HepG2 (cell line): ENCODE measurements around the gene FAM110A. TPM values are rescaled to one million over a fixed set of nuclear protein-coding genes. Genes with fewer than 3 reads are reported as not detected.

Source experiments
- CCDC6 ChIP-seq: sonication (generic); formaldehyde crosslinking; IDR thresholded peaks from 2 replicates; pipeline ENCODE4 v1.8.1; 2022; ENCODE audit warnings: mild to moderate bottlenecking, missing genetic modification reagents, moderate library complexity
- NKX3-1 ChIP-seq: sonication (generic); formaldehyde crosslinking; IDR thresholded peaks from 2 replicates; pipeline ENCODE4 v1.5.0; 2020; ENCODE audit warnings: missing genetic modification reagents
- THAP7 ChIP-seq: sonication (generic); formaldehyde crosslinking; IDR thresholded peaks from 2 replicates; pipeline ENCODE4 v1.8.1; 2023; ENCODE audit warnings: mild to moderate bottlenecking, missing genetic modification reagents
- ZNF18 ChIP-seq: sonication (generic); formaldehyde crosslinking; IDR thresholded peaks from 2 replicates; pipeline ENCODE4 v1.8.0; 2022; ENCODE audit warnings: mild to moderate bottlenecking, missing genetic modification reagents; ENCODE audit not compliant: insufficient replicate concordance
- ZNF367 ChIP-seq: sonication (generic); formaldehyde crosslinking; IDR thresholded peaks from 2 replicates; pipeline ENCODE4 v1.4.0; 2020; ENCODE audit warnings: missing genetic modification reagents, borderline replicate concordance
- ZNF503 ChIP-seq: sonication (generic); formaldehyde crosslinking; IDR thresholded peaks from 2 replicates; pipeline ENCODE4 v1.4.0; 2020; ENCODE audit warnings: missing genetic modification reagents
- polyA plus RNA-seq, 8 experiments: library from polyadenylated mRNA; depleted of rRNA in 3 of 8; stranded (reverse) in 7 of 8; unstranded in 1 of 8; fragments of >200 nt; fragmentation: Illumina TruSeq in 4 of 8; extraction: Trizol in 4 of 8; gene quantifications; 2 replicates each; pipeline versions ENCODE4 v1.2.1 to v1.2.3, GENCODE V29; 2011 to 2016; ENCODE audit warnings: low read depth in 4 of 8, missing spikeins in 1 of 8, mixed read lengths in 1 of 8; ENCODE audit not compliant: insufficient read depth in 1 of 8
- total RNA-seq, 5 experiments: library from RNA; depleted of rRNA; stranded (reverse); fragments of >200 nt; fragmentation: Illumina TruSeq; extraction: Trizol; gene quantifications; 2 replicates each; pipeline ENCODE4 v1.2.3, GENCODE V29; 2016; ENCODE audit warnings: low read depth in 1 of 5
- TF ChIP-seq, protein P1 (sequence below): sonication (generic); formaldehyde crosslinking; IDR thresholded peaks from 2 replicates; pipeline ENCODE4 v1.5.0; 2020; ENCODE audit warnings: mild to moderate bottlenecking, missing genetic modification reagents, borderline replicate concordance
- TF ChIP-seq, protein P2 (sequence below): IDR thresholded peaks from 2 replicates; pipeline ENCODE4 v1.6.1; 2012; ENCODE audit warnings: low read depth, low read length, improper control_type of control experiment
- TF ChIP-seq, protein P3 (sequence below): sonication (generic); formaldehyde crosslinking; IDR thresholded peaks from 2 replicates; pipeline ENCODE4 v1.8.0; 2022; ENCODE audit warnings: missing genetic modification reagents, mild to moderate bottlenecking, borderline replicate concordance

Gene FAM110A
- total and polyA plus RNA-seq, 2 of the 13 experiments (the other 11 are each of a cell fraction or from before 2014, with no cell fraction given), result 1.9 TPM

DNA sequence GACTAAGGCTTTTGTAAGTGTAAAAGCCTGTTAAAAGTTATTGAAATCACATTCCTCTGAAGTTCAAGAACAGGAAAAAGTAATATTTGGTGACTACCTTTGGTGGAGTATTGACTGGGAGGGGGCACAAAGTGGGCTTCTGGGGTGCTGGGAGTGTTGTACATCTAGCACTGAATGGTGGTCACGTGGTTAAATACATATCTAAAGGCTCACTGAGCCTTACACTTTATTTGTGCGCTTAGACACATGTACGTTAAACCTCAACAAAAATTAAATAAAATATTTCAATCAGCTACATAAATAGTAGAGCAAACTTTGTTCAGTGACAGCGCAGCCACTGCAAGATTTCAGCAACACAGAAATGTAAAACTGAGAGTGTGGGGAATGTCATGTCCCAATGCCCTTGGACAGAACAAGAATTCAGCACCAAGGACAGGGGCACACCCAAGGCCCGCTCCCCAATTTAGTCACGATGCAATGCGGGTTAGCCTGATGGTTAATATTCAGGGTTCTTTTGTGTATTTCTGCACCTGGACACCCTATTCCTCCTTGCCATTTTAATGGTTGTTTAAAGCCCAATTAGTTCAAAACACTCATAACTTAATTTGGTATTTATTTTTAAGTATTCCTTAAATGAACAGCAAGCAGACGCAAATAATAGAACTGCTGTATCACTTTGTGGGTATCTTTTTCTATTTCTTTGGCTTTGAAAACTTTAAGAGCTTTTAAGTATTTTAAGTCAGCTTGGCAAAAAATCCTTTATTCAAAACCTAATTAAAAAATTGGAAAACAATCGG, 45.2 kb downstream of the FAM110A start (continued):
- TF ChIP-seq ZNF503 (CRISPR knock-in tag), result 0 out of 2 replicates have a peak, but pooled peaks have one; percentile 22
- TF ChIP-seq ZNF367, result no peak
- TF ChIP-seq CCDC6, result no peak
- no peak for TF ChIP-seq THAP7 (CRISPR knock-in tag)
- TF ChIP-seq, protein P1, sequence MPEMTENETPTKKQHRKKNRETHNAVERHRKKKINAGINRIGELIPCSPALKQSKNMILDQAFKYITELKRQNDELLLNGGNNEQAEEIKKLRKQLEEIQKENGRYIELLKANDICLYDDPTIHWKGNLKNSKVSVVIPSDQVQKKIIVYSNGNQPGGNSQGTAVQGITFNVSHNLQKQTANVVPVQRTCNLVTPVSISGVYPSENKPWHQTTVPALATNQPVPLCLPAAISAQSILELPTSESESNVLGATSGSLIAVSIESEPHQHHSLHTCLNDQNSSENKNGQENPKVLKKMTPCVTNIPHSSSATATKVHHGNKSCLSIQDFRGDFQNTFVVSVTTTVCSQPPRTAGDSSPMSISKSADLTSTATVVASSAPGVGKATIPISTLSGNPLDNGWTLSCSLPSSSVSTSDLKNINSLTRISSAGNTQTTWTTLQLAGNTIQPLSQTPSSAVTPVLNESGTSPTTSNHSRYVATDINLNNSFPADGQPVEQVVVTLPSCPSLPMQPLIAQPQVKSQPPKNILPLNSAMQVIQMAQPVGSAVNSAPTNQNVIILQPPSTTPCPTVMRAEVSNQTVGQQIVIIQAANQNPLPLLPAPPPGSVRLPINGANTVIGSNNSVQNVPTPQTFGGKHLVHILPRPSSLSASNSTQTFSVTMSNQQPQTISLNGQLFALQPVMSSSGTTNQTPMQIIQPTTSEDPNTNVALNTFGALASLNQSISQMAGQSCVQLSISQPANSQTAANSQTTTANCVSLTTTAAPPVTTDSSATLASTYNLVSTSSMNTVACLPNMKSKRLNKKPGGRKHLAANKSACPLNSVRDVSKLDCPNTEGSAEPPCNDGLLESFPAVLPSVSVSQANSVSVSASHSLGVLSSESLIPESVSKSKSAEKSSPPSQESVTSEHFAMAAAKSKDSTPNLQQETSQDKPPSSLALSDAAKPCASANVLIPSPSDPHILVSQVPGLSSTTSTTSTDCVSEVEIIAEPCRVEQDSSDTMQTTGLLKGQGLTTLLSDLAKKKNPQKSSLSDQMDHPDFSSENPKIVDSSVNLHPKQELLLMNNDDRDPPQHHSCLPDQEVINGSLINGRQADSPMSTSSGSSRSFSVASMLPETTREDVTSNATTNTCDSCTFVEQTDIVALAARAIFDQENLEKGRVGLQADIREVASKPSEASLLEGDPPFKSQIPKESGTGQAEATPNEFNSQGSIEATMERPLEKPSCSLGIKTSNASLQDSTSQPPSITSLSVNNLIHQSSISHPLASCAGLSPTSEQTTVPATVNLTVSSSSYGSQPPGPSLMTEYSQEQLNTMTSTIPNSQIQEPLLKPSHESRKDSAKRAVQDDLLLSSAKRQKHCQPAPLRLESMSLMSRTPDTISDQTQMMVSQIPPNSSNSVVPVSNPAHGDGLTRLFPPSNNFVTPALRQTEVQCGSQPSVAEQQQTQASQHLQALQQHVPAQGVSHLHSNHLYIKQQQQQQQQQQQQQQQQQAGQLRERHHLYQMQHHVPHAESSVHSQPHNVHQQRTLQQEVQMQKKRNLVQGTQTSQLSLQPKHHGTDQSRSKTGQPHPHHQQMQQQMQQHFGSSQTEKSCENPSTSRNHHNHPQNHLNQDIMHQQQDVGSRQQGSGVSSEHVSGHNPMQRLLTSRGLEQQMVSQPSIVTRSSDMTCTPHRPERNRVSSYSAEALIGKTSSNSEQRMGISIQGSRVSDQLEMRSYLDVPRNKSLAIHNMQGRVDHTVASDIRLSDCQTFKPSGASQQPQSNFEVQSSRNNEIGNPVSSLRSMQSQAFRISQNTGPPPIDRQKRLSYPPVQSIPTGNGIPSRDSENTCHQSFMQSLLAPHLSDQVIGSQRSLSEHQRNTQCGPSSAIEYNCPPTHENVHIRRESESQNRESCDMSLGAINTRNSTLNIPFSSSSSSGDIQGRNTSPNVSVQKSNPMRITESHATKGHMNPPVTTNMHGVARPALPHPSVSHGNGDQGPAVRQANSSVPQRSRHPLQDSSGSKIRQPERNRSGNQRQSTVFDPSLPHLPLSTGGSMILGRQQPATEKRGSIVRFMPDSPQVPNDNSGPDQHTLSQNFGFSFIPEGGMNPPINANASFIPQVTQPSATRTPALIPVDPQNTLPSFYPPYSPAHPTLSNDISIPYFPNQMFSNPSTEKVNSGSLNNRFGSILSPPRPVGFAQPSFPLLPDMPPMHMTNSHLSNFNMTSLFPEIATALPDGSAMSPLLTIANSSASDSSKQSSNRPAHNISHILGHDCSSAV (CRISPR knock-in tag), result no peak
- TF ChIP-seq, protein P2, sequence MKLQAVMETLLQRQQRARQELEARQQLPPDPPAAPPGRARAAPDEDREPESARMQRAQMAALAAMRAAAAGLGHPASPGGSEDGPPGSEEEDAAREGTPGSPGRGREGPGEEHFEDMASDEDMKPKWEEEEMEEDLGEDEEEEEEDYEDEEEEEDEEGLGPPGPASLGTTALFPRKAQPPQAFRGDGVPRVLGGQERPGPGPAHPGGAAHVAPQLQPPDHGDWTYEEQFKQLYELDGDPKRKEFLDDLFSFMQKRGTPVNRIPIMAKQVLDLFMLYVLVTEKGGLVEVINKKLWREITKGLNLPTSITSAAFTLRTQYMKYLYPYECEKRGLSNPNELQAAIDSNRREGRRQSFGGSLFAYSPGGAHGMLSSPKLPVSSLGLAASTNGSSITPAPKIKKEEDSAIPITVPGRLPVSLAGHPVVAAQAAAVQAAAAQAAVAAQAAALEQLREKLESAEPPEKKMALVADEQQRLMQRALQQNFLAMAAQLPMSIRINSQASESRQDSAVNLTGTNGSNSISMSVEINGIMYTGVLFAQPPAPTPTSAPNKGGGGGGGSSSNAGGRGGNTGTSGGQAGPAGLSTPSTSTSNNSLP, result no peak
- no peak for TF ChIP-seq ZNF18
- TF ChIP-seq, protein P3, sequence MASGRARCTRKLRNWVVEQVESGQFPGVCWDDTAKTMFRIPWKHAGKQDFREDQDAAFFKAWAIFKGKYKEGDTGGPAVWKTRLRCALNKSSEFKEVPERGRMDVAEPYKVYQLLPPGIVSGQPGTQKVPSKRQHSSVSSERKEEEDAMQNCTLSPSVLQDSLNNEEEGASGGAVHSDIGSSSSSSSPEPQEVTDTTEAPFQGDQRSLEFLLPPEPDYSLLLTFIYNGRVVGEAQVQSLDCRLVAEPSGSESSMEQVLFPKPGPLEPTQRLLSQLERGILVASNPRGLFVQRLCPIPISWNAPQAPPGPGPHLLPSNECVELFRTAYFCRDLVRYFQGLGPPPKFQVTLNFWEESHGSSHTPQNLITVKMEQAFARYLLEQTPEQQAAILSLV, result no peak
- TF ChIP-seq NKX3-1 (CRISPR knock-in tag), result peak; percentile 93
